Ammon's horn (tissue), 1 donor: ENCODE measurements around the gene SLC39A11.
A peak's percentile ranks its signal among the peaks of the same experiment; 100 is the strongest.
"Not testable (repeated sequence)": the region's sequence is repeated elsewhere in the genome, so short reads cannot be mapped to it uniquely, and the experiment has no call there.

Source experiments
- DNase-seq: peaks from one replicate; pipeline ENCODE4 v3.0.0-alpha.2; 2016; ENCODE audit warnings: low spot score

The SLC39A11 gene

GRCh38 chr17:72713701-72714100 lies 378.8 kb downstream of the SLC39A11 start:
- DNase-seq = no peak

DNA sequence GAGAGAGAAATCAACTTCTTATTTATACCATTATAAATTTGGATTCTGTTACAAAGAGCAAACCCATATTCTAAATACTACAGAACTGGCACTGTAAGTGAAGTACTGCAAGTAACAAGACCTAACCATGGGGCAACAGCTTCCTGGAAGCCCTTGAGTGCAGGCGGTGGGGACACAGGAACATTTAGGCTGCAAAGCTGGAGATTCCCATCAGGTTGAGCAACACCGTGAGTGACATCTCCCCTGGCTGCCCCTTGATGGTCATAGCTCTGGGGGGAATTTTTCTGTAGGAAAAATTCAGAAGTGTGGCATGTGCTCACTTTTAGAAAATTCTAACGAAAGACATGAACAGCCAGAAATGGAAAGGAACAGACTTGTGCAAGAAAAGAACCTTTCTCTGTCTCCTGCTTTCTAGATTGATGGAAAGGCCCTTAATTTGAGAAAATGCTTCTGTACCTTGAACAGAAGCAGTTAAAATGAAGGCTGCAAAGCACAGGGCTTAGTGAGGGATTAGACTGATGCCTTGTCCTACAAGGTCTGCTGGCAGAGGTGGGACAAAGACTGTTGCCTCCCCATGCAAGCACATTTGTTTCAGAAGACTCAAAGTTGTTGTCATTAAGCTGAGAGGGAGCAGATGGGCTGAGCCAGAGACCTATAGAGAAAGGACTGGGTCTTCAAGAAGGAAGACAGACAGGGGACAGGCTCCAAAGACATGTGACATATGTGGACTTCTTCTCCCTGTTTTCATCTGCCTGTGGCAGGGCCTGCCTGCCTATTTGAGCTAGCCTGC lies 380.8 kb downstream of the SLC39A11 start:
- DNase-seq = no peak

- DNase-seq = no peak
Measured at GRCh38 chr17:72710834-72711233, 381.7 kb downstream of the SLC39A11 start.

GRCh38 chr17:72710202-72710601 lies 382.3 kb downstream of the SLC39A11 start:
- DNase-seq = no peak

DNA sequence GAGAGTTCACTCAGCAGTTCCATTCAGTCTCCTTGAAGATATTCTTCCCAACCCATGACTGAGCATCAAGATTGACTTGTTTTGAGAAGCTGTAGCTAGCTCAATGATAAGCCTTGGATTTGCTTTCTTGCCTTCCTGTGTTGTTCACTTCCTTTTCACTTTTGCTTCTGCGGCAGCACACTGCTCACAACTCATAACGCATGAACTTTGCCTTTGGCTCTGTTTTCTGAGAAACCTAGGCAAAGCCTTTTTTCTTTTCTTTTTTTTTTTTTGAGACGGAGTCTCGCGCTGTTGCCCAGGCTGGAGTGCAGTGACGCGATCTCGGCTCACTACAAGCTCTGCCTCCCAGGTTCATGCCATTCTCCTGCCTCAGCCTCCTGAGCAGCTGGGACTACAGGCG lies 383.8 kb downstream of the SLC39A11 start:
- DNase-seq = not testable (repeated sequence)

GRCh38 chr17:72707881-72708280 lies 384.6 kb downstream of the SLC39A11 start:
- DNase-seq = no peak

GRCh38 chr17:72706396-72706981 lies 386.0 kb downstream of the SLC39A11 start:
- DNase-seq = no peak

GRCh38 chr17:72705905-72706395 lies 386.5 kb downstream of the SLC39A11 start:
- no peak for DNase-seq

- no peak for DNase-seq
Measured at GRCh38 chr17:72702998-72703397, 389.5 kb downstream of the SLC39A11 start.

- DNase-seq = no peak
Measured at GRCh38 chr17:72702136-72702735, 390.3 kb downstream of the SLC39A11 start.

GRCh38 chr17:72700226-72700625 lies 392.3 kb downstream of the SLC39A11 start:
- DNase-seq = no peak

- DNase-seq = peak; percentile 87
Measured at GRCh38 chr17:72699545-72699944, 392.9 kb downstream of the SLC39A11 start.

- DNase-seq = peak; percentile 80
Measured at GRCh38 chr17:72697602-72698146, 394.8 kb downstream of the SLC39A11 start.

- no peak for DNase-seq
Measured at GRCh38 chr17:72696721-72697120, 395.8 kb downstream of the SLC39A11 start.

GRCh38 chr17:72696156-72696555 lies 396.3 kb downstream of the SLC39A11 start:
- DNase-seq = no peak

DNA sequence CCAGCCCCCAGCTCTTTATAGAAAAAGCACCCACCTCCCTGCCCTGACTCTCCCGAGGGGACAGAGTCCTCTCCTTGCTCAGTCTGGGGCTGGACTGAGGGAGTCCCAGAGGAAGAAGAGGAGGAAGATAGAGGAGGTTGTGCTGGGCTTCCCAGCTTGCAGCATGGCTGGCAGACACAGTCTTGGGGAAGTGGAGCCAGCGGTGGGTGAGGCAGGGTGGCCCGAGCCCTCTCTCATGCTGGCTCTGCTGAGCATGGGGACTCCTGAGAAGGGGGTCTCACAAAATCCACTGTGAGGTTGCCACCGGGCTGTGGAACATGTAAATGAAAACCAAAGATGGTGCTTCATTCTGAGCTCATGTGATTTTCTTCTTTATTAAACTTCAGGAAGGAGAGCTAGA lies 398.5 kb downstream of the SLC39A11 start:
- no peak for DNase-seq

- no peak for DNase-seq
Measured at GRCh38 chr17:72693151-72693878, 399.2 kb downstream of the SLC39A11 start.

DNA sequence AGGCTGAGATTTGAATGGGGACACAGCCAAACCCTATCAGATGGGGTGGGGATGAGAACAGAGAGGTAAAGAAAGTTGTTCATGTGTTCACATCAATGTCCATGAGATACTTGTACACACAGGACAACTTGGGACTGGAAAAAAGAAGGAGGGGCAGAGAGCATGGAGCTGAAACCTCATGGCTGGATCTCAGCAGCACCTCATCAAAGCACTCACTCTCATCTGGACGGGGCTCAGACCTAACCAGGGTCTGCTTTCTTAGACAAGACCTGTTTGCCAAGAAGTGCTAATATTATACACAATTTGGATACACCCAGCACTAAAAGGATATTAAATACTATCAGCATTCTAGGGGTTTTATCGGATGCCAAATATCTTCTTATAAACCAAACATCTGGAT lies 399.8 kb downstream of the SLC39A11 start:
- no peak for DNase-seq

- DNase-seq = no peak
Measured at GRCh38 chr17:72691586-72691985, 400.9 kb downstream of the SLC39A11 start.

DNA sequence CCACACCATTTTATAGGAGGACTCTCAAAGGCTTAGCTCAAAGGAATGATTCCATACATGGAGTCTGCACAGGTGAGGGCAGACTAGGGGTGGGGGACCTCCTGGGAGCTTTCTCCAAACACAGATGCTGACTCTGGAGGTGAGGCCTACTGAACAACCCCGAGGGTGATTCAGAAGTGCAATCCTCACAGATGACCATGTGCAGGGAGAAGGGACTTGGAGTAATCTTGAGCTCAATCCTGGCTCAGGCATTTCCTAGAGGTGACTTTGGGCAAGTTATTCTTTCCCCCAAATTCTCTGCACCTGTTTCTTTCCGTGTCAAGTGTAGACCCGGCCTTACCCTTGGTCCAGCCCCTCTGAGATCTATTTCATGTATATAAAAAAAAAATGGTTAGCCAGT lies 401.5 kb downstream of the SLC39A11 start:
- no peak for DNase-seq

DNA sequence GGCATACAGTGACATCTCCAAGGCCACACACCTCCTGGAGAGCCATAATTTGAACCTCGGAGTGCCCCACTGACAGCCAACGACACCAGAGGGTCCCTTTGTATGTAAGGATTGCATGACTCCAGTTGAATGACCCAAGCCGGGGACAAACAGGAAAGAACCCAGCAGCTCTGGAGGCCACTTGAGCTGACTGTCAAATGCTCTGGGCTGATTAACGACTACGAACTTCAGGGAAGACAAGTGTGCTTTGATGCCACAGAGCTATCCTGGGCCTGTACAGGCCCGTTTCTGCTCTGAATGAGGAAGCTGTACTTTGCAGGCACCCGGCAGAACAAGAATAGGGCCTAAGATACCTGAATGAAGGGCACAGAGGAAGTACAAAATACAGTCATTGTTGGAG lies 404.6 kb downstream of the SLC39A11 start:
- no peak for DNase-seq

DNA sequence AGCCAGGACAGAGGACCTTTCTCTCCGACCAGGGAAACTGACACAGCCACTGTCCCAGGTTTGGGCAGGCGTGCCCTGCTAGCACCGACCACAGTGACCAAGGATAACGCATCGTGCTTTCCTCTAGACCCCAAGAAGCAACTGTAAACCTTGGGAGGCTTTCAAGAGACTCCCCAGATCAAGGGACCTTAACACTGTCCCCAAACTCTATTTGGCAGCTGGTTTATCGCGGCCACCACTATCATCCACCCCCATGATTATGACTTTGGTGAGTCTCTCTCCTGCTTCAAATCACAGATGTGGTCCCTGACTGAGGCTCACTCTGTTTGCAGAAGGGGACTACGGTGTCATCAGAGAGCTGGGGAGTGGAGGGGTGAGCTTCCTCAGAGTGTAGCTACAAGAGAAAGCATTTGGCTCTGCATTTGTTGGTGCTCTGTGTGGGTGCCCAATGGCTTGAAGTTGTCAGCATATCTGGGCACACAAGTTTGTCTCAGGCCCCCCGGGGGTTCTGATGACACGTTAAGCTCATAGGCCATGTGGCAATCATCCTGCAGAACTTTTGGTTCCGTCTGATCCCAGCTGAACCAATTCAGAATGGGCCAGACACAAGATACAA lies 408.0 kb downstream of the SLC39A11 start:
- no peak for DNase-seq
